SK-N-SH treated with all-trans-retinoic acid at 6 μM for 48 hours (cell line): ENCODE data around the gene SRRM3.

Experiments used
- ARNTL ChIP-seq: fragments of 450-650 bp; formaldehyde crosslinking; IDR thresholded peaks from 2 replicates; pipeline ENCODE4 v1.5.0; 2020; ENCODE audit warnings: low read depth, mild to moderate bottlenecking, moderate library complexity, borderline replicate concordance
- CSDC2 ChIP-seq: fragments of 250-450 bp; sonication (Bioruptor Pico); IDR thresholded peaks from 2 replicates; pipeline ENCODE4 v1.5.0; 2020; ENCODE audit warnings: mild to moderate bottlenecking, moderate library complexity
- ISL1 ChIP-seq: fragments of 250-450 bp; sonication (Bioruptor Pico); IDR thresholded peaks from 2 replicates; pipeline ENCODE4 v2.1.2; 2022; ENCODE audit warnings: mild to moderate bottlenecking, moderate library complexity
- OSR1 ChIP-seq: fragments of 250-450 bp; sonication (Bioruptor Pico); IDR thresholded peaks from 2 replicates; pipeline ENCODE4 v1.8.0; 2022; ENCODE audit warnings: moderate library complexity, mild to moderate bottlenecking, inconsistent platforms
- POU6F1 ChIP-seq: fragments of 250-450 bp; sonication (Bioruptor Pico); IDR thresholded peaks from 2 replicates; pipeline ENCODE4 v1.8.0; 2021; ENCODE audit warnings: low read depth, mild to moderate bottlenecking, moderate library complexity, borderline replicate concordance
- RARB ChIP-seq: fragments of 250-450 bp; sonication (Bioruptor Pico); IDR thresholded peaks from 2 replicates; pipeline ENCODE4 v1.8.0; 2021; ENCODE audit warnings: mild to moderate bottlenecking, moderate library complexity
- ZFP3 ChIP-seq: fragments of 250-450 bp; sonication (Bioruptor Pico); IDR thresholded peaks from 2 replicates; pipeline ENCODE4 v1.5.0; 2020; ENCODE audit warnings: mild to moderate bottlenecking, moderate library complexity
- ZFP30 ChIP-seq: fragments of 450-650 bp; formaldehyde crosslinking; IDR thresholded peaks from 2 replicates; pipeline ENCODE4 v1.5.0; 2022; ENCODE audit warnings: mild to moderate bottlenecking, moderate library complexity
- ZNF70 ChIP-seq: fragments of 450-650 bp; formaldehyde crosslinking; IDR thresholded peaks from 2 replicates; pipeline ENCODE4 v1.5.0; 2020; ENCODE audit warnings: mild to moderate bottlenecking, moderate library complexity
- TF ChIP-seq, protein P1 (sequence below): fragments of 250-450 bp; sonication (Bioruptor Pico); IDR thresholded peaks from 2 replicates; pipeline ENCODE4 v1.8.0; 2020; ENCODE audit warnings: mild to moderate bottlenecking, moderate library complexity, borderline replicate concordance
- TF ChIP-seq, protein P2 (sequence below): fragments of 250-450 bp; sonication (Bioruptor Pico); IDR thresholded peaks from 2 replicates; pipeline ENCODE4 v1.5.1; 2020; ENCODE audit warnings: low read depth, mild to moderate bottlenecking, moderate library complexity

GRCh38 chr7:76211216-76211615, 9.5 kb downstream of the SRRM3 start:
- TF ChIP-seq ZFP3 (CRISPR knock-in tag) (no peak), POU6F1 (CRISPR knock-in tag) (no peak), ISL1 (CRISPR knock-in tag) (no peak), ARNTL (CRISPR knock-in tag) (no peak), ZFP30 (no peak), ZNF70 (CRISPR knock-in tag) (no peak), OSR1 (CRISPR knock-in tag) (no peak), CSDC2 (CRISPR knock-in tag) (no peak), RARB (CRISPR knock-in tag) (no peak)
- TF ChIP-seq, protein P1, sequence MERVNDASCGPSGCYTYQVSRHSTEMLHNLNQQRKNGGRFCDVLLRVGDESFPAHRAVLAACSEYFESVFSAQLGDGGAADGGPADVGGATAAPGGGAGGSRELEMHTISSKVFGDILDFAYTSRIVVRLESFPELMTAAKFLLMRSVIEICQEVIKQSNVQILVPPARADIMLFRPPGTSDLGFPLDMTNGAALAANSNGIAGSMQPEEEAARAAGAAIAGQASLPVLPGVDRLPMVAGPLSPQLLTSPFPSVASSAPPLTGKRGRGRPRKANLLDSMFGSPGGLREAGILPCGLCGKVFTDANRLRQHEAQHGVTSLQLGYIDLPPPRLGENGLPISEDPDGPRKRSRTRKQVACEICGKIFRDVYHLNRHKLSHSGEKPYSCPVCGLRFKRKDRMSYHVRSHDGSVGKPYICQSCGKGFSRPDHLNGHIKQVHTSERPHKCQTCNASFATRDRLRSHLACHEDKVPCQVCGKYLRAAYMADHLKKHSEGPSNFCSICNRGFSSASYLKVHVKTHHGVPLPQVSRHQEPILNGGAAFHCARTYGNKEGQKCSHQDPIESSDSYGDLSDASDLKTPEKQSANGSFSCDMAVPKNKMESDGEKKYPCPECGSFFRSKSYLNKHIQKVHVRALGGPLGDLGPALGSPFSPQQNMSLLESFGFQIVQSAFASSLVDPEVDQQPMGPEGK (CRISPR knock-in tag), result no peak
- TF ChIP-seq, protein P2, sequence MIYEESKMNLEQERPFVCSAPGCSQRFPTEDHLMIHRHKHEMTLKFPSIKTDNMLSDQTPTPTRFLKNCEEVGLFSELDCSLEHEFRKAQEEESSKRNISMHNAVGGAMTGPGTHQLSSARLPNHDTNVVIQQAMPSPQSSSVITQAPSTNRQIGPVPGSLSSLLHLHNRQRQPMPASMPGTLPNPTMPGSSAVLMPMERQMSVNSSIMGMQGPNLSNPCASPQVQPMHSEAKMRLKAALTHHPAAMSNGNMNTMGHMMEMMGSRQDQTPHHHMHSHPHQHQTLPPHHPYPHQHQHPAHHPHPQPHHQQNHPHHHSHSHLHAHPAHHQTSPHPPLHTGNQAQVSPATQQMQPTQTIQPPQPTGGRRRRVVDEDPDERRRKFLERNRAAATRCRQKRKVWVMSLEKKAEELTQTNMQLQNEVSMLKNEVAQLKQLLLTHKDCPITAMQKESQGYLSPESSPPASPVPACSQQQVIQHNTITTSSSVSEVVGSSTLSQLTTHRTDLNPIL (CRISPR knock-in tag), result no peak
